Lung (tissue), 12 donors: ENCODE results near the gene CREG2. TPM values are rescaled to one million over a fixed set of nuclear protein-coding genes. Genes with fewer than 3 reads are reported as not detected.
"Not testable (repeated sequence)": the region's sequence is repeated elsewhere in the genome, so short reads cannot be mapped to it uniquely, and the experiment has no call there.

Experiments used
- ATAC-seq: fragments of 200-7000 bp; cut with Tn5 transposase; one replicate; pipeline ENCODE4 v1.9.1; 2020; ENCODE audit warnings: moderate number of reproducible peaks; ENCODE audit not compliant: insufficient read depth, low FRiP score
- DNase-seq, 3 donors: peaks; one replicate each; pipeline ENCODE4 v3.0.0-alpha.2; 2013 to 2017
- H3K27ac ChIP-seq, 2 donors: one replicate each; pipeline ENCODE4 v1.5.1; 2013; ENCODE audit warnings: mild to moderate bottlenecking in 2 of 2, moderate library complexity in 2 of 2, control low read depth in 1 of 2, inconsistent platforms in 1 of 2, low read depth in 1 of 2, low read length in 1 of 2
- H3K27me3 ChIP-seq, 3 donors: one replicate each; pipeline ENCODE4 v1.5.1; 2013; ENCODE audit warnings: low read length in 2 of 3; ENCODE audit not compliant: control insufficient read depth in 3 of 3, insufficient read depth in 3 of 3
- H3K36me3 ChIP-seq, 4 donors: one replicate each; pipeline ENCODE4 v1.5.1; 2013; ENCODE audit warnings: low read length in 4 of 4, mild to moderate bottlenecking in 1 of 4, moderate library complexity in 1 of 4; ENCODE audit not compliant: control insufficient read depth in 4 of 4, insufficient read depth in 4 of 4
- H3K4me1 ChIP-seq, 5 donors: one replicate each; pipeline ENCODE4 v1.5.1; 2013; ENCODE audit warnings: low read length in 5 of 5, mild to moderate bottlenecking in 2 of 5, moderate library complexity in 1 of 5; ENCODE audit not compliant: control insufficient read depth in 5 of 5, insufficient read depth in 5 of 5
- H3K4me3 ChIP-seq: one replicate; pipeline ENCODE4 v1.5.1; 2013; ENCODE audit warnings: mild to moderate bottlenecking, control low read depth, moderate library complexity
- H3K9ac ChIP-seq, 2 donors: one replicate each; pipeline ENCODE4 v1.5.1; 2013; ENCODE audit warnings: low read length in 2 of 2, control low read depth in 1 of 2; ENCODE audit not compliant: insufficient read depth in 1 of 2
- H3K9me3 ChIP-seq, 4 donors: one replicate each; pipeline ENCODE4 v1.5.1; 2013; ENCODE audit warnings: low read length in 3 of 4, mild to moderate bottlenecking in 1 of 4, moderate library complexity in 1 of 4; ENCODE audit not compliant: control insufficient read depth in 4 of 4, insufficient read depth in 3 of 4
- whole genome bisulfite sequencing, 2 donors: extraction: QIAGEN DNeasy Blood & Tissue Kit; methylation state at CpG; one replicate each; pipeline ENCODE4 v1.1.7; 2013; 5-methylcytosine and 5-hydroxymethylcytosine counted together
- polyA plus RNA-seq, 2 donors: library from polyadenylated mRNA; stranded (reverse); fragments of 200-250 nt; gene quantifications; one replicate each; pipeline ENCODE4 v1.2.1, GENCODE V29; 2013
- total RNA-seq, 2 donors: library from RNA; depleted of rRNA in 1 of 2; stranded (reverse); fragments of >200 nt in 1 of 2; gene quantifications; one replicate each; pipeline ENCODE4 v1.2.1, GENCODE V29; 2014 to 2021
- TF ChIP-seq, protein P1 (sequence below): IDR thresholded peaks from 2 replicates; pipeline ENCODE4 v1.5.1; 2012; ENCODE audit warnings: mild to moderate bottlenecking; ENCODE audit errors: control extremely low read depth, extremely low read depth
- donor health status: control.
- donor health status: control.
- donor health status: Bipolar disorder and iron deficiency.
- donor health status: healthy.
- donor health status: DM: yes; HTN: yes; CAD: no.

The CREG2 gene
- total and polyA plus RNA-seq, 4 donors = 0.06 to 0.67 (median 0.08) TPM; not detected in 1

GRCh38 chr2:101354420-101355311, 32.6 kb downstream of the CREG2 start:
- Histone ChIP-seq H3K4me3 (no peak overlapping the region), H3K36me3 (no peaks in the 10 kb centered on the region), H3K27ac (no peak overlapping the region), H3K4me1 (no peaks in the 10 kb centered on the region), H3K27me3 (no peaks in the 10 kb centered on the region), H3K9ac (no peak overlapping the region), H3K9me3 (peaks cover 0 to 2% (median 0%) of the 10 kb centered on the region in 4 donors)
- ATAC-seq (no peak), DNase-seq (no peak)
- WGBS, 2 donors = 86 to 88% methylated on average over 21 of the region's 21 CpGs
- TF ChIP-seq, protein P1, sequence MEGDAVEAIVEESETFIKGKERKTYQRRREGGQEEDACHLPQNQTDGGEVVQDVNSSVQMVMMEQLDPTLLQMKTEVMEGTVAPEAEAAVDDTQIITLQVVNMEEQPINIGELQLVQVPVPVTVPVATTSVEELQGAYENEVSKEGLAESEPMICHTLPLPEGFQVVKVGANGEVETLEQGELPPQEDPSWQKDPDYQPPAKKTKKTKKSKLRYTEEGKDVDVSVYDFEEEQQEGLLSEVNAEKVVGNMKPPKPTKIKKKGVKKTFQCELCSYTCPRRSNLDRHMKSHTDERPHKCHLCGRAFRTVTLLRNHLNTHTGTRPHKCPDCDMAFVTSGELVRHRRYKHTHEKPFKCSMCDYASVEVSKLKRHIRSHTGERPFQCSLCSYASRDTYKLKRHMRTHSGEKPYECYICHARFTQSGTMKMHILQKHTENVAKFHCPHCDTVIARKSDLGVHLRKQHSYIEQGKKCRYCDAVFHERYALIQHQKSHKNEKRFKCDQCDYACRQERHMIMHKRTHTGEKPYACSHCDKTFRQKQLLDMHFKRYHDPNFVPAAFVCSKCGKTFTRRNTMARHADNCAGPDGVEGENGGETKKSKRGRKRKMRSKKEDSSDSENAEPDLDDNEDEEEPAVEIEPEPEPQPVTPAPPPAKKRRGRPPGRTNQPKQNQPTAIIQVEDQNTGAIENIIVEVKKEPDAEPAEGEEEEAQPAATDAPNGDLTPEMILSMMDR = no peak

DNA sequence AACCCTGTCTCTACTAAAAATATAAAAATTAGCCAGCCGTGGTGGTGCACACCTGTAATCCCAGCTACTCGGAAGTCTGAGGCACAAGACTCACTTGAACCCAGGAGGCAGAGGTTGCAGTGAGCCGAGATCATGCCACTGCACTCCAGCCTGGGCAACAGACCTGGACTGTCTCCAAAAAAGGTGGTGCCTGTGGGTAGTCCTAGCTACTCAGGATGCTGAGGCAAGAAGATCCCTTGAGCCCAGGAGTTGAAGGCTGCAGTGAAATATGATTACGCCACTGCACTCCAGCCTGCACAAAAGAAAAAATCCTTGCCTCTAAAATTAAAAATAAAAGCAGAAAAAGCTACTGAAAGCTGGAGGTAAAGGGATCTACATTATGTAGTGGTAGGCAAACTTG, 34.7 kb downstream of the CREG2 start:
- not testable (repeated sequence) for H3K9me3 ChIP-seq, H3K27me3 ChIP-seq, H3K4me1 ChIP-seq, H3K4me3 ChIP-seq, ATAC-seq, H3K27ac ChIP-seq, H3K9ac ChIP-seq, H3K36me3 ChIP-seq, DNase-seq
- 73 to 90% methylated on average over 4 of the region's 4 CpGs for WGBS, 2 donors

- 84 to 90% methylated on average over 7 of the region's 7 CpGs for WGBS, 2 donors
- TF ChIP-seq, protein P1 = no peak
These were observed 36.1 kb downstream of the CREG2 start for GRCh38 chr2:101351207-101351606.

DNA sequence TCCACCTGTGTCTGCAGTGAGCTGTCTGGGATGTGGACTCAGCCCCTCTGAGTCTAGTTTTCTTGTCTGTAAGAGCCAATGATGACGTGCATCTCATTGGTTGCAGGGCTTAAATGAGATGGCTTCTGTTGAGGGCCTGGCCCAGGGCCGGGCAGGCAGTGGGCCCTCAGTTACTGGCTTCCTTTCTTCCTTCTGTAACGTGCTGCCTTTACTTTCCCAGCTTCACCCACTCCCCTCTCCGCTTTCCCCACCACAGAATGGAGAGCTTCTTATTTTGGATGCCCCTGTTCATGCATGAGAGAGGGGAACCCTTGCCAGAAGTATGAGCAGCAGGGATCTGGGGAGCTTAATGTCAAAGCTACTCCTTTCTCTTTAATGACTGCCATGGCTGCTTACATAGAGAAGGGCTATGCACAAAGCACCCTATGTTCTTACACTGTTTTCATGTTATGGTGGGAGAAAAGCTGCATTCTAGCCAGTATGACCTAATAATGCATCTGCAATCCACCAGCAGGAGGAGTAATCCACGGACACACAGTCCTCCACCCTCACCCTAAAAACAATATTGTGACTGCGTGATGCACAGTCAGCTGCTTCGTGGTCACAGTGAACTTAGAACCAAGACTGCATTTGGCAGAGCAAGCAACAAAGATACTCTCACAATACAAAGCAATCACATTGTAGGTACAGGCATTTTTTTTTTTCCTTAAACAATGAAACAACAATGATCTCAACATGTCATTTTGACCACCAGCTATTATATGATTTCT, 37.2 kb downstream of the CREG2 start:
- Histone ChIP-seq H3K4me3 (no peak overlapping the region), H3K27me3 (no peaks in the 10 kb centered on the region), H3K27ac (no peak overlapping the region), H3K36me3 (no peaks in the 10 kb centered on the region), H3K9ac (no peak overlapping the region), H3K9me3 (no peaks in the 10 kb centered on the region), H3K4me1 (no peaks in the 10 kb centered on the region)
- 79% methylated on average over 7 of the region's 7 CpGs for WGBS, 2 donors
- ATAC-seq (no peak), DNase-seq (peak in 1 of 3 donors; percentile 12)
- TF ChIP-seq, protein P1 = no peak

More at GRCh38 chr2:101351207-101351606, 36.1 kb downstream of the CREG2 start:
- no peak for ATAC-seq
- Histone ChIP-seq H3K4me3 (no peak overlapping the region), H3K27ac (no peak overlapping the region), H3K36me3 (no peaks in the 10 kb centered on the region), H3K9ac (no peak overlapping the region), H3K4me1 (no peaks in the 10 kb centered on the region), H3K27me3 (no peaks in the 10 kb centered on the region), H3K9me3 (no peaks in the 10 kb centered on the region)
- DNase-seq = no peak
